GM21360 (cell line): ENCODE measurements around the gene LSAMP.

Source experiments
- ATAC-seq: cut with Tn5 transposase; IDR thresholded peaks from one replicate; pipeline ENCODE4 v1.9.1; 2021; ENCODE audit warnings: mild to moderate bottlenecking, moderate library complexity; ENCODE audit not compliant: unreplicated experiment

LSAMP gene

DNA sequence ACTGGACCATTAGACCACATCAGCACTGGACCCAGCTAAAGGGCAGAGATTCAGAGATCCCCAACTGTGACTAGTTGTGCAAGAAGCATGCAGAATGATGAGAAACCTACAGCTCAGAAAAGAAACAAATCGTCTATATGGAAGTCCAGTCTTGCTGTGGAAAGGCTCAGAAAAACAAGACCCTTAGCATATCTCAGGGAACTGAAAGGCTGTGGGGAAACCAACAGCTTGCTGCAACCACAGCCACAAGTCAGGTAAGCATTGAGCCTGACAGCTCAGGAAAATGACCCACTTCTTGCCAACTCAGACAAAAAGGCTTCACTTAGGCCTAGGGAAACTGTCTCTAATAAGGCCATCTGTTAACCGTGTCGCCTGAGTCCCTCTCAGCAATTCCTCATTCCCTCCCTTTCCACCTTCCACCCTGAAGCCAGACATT, 145.6 kb downstream of the LSAMP start:
- ATAC-seq, result no peak

DNA sequence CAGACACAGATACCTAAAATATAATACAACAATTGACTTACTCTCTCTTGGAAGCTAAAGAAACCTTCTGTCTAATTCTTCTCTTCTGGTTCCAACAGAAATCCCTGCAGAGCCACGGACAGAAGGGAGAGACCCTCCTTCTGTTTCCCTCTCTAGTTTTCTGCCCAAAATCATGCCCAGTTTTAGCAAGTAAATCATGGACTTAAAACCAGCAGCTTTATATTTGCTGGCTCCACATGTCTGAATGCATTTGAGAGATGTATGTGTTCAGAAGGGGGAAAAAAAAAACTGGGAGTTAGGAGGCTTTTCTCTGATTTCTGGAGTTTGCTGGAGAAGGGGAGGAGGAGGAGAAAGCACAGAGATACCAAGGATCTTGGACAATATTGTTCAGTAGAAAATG, 147.1 kb downstream of the LSAMP start:
- ATAC-seq, result no peak

DNA sequence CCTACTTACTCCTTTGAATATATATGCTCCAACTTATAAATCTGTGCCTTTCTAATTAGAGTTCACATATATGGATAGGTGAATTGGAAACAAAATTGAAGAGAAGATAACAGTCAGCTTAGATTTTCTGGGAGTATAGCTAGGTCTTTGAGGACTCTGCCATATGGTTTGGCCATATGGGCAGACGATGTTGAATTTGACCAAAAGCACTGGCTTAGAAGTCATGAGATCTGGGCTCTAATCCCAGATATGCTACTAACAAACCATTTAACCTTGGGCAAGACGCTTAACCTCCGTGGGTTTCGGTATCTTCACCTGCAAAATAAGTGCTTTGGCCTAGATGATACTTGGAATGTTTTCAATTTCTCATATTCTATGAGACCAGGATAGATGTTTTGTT, 154.1 kb downstream of the LSAMP start:
- ATAC-seq, result no peak

DNA sequence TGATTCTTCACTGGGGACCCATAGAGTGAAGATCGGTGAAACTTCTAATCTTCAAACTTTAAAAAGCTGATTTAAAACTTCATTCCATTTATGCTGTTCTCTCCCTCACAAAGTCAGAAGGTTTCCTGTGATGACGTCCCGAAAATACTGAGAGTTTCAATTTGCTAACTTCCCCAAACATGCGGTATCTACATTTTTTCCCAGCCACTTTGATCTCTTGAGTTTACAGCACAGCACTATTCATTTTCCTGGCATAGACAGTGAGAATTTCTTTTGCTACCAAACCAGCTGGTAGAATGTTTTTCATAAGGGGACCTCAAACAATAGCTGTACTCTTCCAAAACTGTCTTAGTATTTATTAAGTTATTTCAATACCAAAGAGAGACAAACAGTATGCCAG, 156.8 kb downstream of the LSAMP start:
- no peak for ATAC-seq

DNA sequence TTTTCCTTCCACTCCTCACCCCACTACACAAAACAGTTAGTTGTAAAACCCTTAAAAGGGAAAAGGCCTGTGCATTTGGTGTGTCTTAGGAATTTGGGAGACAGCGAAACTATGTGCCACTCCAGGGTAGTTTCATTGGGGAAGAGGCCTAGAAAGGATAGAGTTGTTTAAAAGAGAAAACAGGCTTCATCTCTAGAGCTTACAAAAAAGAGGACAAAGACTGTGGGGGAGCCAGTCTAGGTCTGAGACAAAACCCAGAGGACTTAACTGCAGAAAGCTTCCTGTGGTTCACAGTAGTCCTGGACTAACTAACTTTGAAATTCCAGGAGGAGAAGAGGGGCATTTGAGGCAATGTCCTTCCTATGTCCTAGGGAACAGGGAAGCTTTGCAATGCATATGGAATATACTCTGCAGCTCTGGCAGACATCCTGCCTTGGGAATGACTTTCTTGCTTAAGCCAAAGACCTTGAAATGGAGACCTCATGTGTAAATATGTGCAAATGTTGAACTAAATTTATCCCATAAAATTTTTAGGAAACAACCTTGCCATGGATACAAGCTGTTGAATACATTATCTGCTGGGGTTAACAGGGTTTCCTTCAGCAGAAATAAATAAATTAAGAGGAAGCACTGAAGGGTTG, 159.4 kb downstream of the LSAMP start:
- no peak for ATAC-seq

DNA sequence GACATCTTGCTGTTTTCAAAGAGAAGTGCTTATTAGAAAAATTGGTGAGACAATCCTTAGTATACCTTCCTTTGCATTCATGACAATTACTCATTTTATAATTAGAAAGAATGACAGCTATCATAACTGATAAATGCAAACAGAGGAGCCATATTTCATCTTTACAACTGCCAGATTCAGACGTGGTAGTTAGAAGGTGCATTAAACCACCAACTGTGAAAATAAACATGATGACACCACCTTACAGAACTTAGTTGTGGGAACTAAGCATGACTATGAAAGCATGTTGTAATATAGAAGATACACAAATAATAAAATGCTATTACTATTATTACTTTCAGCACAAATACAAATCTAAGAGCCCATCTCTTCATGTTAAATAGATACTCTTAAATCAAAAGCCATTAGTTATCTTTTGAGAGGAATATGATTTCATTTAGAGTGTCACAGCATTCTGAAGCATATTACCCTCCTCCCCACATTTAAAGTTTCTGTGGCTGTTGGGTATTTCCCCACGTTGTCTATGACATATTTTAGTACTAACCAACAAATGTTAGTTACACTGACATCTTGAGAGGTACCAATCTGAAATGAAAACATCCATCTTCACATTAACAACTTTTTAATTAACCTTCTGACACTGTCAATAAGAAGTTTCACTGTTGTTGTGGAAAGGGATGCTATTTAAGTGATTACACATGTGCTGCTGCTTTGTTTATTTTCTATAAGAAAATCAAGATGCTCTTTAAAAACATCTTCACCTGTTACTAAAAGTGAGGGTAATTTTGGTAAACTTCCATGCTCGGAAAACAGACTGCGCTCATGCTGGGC, 163.8 kb downstream of the LSAMP start:
- ATAC-seq, result no peak

DNA sequence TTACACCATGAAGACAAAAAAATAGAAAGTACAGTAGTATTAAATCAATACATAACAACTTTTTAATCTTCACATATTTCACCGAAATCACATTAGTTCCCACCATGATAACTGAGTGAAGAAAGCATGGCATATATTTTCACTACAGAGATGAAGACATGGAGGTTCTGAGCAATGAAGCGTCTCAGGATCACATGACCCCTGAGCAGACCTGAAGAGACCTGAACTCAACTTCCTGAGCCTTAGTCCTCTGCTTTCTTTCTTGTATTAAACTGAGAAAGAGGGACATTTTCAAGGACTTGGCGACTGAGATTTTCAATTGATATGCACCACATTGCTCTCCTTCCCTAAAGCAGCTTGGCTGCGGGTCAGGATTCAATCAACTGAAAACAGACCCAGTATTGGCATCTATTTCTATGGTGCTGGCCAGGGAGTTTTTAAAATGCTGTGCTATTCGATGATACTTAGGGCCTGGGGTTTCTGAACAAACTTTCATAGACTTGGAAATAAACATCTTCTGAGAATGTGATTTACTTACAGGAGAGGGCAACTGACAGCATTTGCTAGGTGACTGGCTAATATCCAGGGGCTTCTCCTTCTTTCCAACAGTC, 165.1 kb downstream of the LSAMP start:
- no peak for ATAC-seq

DNA sequence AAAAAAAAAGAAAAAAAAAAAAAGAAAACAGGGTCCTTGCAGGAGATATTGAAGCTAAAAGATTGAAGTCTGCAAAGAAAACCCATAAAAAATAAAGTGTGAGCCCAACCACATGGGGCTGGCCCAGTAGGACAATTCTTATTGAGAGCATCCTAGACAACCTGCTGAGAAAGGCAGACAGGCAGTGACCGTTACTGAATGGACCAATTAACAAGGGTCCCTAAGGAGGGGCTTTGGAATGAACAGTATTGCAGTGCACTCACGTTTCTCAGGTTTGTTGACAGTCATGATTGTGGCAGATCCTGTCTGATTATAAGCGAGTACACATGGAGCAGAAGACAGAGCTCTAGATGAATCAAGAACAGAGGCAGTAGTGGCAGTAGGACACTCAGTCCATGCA, 168.6 kb downstream of the LSAMP start:
- ATAC-seq, result no peak

DNA sequence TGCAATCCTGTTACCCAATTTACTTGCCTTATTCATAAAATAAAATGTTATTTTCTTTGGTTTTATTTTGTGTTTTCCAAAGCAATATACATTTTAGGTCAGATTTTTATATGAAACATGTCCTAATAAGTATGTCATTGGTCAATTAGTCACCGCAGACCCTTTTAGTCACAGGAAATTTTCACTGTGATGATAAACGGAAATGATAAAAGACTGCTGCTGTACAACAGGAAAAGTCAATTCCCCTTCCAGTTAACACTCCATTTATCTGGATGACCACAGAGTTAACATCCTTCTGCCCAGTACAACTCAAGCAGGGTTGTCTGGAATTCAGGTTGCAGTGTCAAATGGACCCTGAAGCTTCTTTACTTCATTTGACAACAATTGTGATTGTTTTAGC, 175.2 kb downstream of the LSAMP start:
- ATAC-seq, result no peak

DNA sequence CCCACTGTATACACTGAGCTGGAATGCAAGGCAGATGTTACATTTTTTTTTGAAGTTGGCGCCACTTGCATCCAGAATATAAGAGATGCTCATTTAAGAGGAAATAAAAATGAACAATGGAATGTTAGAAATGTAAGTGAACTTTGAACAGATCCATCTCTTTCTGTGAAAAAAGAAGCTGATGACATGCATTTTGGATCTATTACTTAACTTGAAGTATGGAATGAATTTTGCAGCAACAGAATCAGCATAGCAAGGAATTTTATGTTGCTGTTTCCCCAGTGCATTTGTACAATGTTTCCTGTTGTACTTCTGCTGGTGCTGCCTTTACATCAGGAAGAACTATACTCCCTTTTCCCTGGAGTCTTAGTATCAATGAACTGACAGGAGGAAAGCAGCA, 178.2 kb downstream of the LSAMP start:
- no peak for ATAC-seq

DNA sequence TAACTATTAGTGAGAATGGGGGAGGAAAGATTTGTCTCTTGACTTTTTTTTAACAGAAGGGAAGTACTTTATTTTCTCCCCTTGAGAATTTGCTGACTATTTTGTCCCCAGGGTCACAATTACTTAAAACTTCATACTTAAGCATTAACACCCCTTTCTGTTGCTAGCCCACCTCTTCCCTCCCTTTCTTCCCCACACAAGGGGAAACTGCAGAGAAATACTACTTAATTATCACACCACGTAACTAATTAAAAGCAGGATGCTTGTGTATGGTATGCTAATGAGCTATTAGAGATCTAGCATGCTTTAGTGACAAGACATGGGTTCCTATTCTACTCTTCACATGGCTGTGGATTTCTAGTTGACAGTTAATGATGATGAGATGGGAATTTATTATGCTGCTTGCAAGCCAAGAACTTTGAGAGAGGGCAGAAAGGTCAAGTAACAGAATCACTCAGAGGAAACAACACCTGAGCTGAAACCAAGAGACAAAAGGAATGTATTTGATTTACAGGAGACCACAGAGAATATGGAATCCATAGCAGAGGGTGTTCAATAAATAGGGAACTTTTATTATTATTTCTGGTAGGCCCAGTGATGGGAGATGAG, 179.2 kb downstream of the LSAMP start:
- no peak for ATAC-seq

DNA sequence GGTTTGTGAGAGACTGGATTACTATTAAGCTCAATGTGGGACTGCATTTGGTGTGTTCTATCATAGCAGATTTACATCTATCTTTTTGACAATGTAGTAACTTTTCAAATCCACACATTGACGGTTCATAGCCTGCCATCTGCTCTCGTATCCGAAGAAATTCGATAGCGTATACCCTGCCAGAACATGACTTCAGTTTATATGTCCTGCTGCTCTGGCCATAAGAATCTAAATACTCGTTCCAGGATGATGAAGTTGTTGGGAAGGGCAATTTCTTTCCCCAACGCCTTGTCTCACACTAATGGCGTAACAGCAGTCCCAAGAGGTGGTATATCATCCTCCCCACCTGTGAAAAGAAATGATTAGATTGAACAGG, 180.0 kb downstream of the LSAMP start:
- ATAC-seq, result no peak

DNA sequence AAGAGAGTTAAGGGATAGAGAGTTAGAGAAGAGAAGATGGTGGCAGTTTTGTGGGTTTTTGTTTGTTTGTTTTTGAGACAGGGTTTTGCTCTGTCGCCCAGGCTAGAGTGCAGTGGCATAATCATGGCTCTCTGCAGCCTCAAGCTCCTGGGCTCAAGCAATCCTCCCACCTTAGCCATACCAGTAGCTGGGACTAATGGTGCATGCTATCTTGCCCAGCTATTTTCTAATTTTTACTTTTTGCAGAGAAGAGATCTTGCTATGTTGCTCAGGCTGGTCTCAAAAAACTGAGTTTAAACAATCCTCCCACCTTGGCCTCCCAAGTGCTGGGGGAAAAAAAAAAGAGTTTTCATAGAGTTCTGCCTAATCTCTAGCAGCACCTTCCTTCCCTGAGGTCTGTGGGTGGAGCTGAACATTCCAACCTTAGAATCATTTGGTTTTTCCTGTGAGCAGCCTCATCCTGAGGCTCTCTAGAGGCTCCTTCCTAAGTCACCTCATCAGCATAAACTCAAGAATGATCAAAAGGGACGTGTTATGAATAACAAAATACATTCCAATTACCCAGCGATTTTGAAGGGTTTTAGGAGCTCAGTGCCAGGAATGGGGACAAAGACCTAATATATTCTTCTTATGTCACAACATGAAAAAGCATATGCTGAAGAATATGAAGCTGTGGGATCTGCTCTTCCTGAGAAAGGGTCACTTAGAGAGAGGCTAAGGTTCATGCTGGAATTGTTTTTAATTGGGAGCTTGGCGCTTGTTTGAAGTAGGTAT, 180.6 kb downstream of the LSAMP start:
- no peak for ATAC-seq

DNA sequence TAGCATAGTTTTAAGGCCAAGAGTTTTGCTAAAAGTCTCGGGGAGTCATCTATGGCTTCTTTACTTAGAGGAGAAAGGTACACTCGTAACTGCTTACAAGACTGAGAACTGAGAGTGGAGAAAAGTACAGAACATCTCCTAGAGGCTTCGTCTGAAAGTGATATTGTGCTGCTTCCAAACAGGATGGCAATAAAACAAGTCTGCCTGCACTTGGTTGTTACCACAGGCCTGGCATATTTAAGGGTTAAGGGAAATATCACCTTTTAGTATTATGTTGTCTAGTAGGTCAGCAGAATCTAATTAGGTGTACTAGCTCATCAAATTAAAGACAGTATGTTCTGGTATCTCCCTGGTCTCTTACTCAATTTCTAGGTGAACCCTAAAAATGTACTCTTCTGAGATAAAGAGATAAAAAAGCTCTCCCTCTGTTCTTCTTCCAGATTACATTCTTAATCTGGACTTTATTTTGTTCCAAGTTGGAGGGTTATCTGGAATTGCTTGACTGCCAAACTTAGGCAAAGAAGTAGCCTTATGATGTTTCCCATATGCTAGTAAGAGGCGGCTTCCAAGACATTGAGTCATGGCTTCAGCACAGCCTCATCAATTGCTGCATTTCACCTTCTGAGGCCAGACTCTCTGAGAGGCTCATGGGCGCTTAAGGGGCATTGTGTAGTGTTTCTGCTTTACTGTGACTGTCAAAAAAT, 181.3 kb downstream of the LSAMP start:
- no peak for ATAC-seq

DNA sequence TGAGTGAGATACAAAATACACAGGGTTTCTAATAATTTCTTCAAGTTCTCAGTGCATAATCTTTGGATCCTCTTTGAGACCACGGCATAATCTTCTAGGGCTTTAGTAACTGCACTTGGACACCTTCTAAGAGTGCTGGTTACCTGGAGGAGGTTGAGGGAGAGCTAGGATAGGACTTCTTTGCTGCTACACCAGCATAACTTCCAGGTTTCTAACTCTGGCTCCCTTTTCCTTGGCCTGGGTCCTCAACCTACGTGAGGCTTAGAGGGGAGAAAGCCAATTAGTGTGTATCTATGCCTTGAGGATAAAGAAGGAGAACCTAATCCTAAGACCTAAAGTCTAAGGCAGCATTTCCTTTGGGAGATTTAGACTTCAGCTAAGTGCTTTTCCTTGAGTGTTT, 184.8 kb downstream of the LSAMP start:
- no peak for ATAC-seq

DNA sequence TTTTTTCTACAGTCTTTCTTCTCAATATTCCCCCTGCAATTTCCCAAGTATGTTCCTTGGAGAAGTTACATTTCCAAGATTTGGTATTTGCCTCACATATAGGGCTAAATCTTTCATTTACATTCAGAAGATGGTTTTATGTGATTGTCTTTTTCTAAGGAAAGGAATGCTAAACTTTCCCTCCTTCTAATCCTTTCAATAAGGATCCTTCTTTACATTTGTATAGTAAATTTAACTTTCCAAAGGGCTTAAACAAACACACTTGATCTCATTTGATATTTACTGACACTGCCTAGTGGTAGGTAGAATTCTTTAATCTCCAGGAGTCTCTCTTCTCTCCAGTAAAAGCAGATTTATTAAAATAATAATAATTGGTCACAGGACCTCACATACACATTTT, 185.3 kb downstream of the LSAMP start:
- no peak for ATAC-seq

DNA sequence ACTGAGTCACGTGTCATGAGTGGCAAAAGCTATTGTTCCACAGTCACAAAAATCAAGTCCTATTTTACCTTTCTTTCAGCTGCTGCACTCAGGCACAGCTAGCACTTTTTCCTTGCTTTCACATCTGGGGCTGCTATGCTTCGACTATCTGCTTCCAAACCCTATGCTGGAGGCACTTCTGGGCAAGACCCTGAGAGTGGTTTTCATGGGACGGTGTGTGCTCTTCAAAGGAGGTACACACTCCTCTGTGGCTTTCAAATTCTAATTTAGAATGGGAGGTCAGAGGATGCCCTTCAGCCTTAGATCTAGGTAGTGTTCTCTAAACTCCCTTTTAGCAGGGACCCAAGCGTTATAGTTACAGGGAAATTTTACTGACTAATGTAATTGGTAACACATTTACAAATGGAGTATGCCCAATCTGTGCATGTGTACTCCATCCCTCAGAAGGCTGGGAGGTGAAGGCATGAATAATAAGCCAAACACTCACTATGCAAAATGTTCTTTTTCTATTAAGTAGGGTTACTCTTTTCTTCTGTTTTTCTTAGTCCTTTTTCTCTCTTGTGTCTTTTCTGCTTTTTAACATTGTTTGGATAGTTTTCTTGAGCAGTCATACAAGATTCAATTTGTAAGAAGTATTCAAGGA, 188.3 kb downstream of the LSAMP start:
- ATAC-seq, result no peak

DNA sequence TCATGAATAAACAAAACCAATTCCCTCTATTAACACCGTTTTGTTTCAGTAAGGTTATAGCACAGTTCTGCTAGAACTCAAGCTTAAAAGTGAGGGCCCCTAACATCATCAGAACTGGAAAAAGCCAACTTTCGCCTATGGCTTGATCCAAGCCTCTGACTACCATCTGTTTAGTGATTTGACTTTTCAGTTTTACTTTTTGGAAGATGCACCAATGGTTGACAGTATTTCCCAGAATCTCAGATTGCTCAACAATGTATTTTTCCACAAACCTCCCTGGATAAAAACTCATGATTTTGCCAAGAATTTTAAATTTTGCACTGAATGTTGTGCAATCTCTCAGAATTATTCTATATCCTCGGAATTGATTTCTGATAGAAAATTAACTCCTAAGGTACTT, 190.7 kb downstream of the LSAMP start:
- no peak for ATAC-seq

DNA sequence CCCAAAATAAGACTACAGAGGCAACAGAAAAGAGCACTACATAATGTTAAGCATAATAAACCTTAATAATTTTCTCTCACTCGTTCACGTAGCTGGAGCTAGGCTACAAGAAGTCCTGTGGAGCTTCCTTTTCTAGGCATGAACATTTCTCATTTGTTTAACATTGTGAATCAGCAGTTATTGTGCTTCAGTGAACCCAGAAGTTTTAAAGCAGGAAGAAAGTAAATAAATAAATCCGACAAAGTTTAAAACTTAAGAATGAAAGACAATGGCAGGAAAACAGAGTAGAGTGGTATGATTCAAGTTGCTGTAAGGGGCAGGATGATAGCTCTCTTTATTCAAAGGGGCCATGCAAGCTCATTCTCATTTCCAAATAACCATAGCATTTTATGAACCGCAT, 191.8 kb downstream of the LSAMP start:
- no peak for ATAC-seq

DNA sequence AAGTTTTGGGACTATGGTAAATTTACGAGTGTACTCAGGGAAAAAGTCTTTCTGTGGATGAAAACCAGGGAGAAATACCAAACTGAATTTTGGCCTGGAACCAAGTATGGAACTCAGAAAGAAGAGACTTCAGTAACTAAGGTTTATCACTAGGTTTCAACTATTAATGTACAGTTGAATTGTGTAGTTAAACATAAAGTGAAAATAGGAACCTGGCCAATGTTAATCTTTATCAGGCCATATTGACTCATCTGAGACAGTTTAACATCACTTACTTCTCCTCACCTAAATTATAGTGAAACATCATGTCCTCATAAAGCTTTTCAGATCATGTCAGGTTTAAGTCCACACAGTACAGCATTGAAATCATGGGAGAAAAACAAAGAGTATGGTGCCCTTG, 197.7 kb downstream of the LSAMP start:
- ATAC-seq, result no peak
